GM19238 (cell line): ENCODE data around the gene PPM1L.

Experiments used
- DNase-seq: peaks from one replicate; pipeline ENCODE4 v3.0.0; 2011; ENCODE audit warnings: low spot score; ENCODE audit not compliant: insufficient read length

The PPM1L gene

DNA sequence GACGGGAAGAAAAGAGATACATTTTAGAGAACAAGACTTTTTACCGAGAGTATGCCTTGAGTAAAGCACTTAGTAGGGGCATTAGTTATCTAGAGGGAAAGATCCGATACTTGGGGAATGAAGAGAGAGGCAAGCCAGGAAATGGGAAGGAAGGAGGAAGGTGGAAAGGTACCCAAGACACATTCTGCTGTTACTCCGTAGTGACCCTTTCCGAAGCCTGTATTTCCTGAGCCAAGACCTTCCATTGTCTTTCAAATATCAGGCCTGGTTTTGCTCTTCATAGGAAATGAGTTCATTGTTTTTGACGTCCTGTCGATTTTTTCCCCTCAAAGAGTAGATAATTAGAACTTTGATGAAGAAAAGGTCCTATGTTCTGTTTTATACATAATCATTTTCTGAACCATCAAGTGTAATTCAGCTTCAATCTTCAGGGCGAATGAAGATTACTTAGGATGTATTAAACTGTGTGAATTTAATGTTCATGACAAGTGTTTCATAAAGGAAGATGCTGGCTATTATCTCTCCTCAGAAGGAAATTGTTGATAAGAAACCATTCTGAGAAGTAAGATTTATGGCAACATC lies 95.7 kb downstream of the PPM1L start:
- DNase-seq: no peak

- DNase-seq: no peak
Observed at GRCh38 chr3:160852856-160853255, 96.8 kb downstream of the PPM1L start.

GRCh38 chr3:160856450-160856849 lies 100.4 kb downstream of the PPM1L start:
- DNase-seq: no peak

GRCh38 chr3:160857476-160858119 lies 101.6 kb downstream of the PPM1L start:
- DNase-seq: no peak

GRCh38 chr3:160860346-160860745 lies 104.3 kb downstream of the PPM1L start:
- no peak for DNase-seq

- DNase-seq: no peak
Observed at GRCh38 chr3:160869825-160870224, 113.8 kb downstream of the PPM1L start.

DNA sequence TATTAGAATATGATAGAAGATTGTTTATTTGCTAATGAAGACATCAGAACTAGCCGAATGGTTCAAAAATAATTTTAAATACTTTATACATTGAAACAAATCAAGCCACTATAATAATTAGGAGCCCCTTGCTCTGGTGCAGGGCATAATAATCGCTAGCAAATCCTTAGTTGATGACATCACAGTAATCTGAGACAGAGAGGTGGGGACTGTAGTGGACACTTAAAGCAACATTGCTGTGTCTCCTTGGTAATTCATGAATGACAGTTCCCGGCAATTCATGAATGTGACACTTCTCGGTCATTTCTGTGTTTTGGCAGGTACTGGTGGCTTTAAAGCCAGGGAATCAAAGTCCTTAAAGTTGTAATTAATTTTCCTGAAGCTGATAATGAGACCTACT lies 114.3 kb downstream of the PPM1L start:
- no peak for DNase-seq

DNA sequence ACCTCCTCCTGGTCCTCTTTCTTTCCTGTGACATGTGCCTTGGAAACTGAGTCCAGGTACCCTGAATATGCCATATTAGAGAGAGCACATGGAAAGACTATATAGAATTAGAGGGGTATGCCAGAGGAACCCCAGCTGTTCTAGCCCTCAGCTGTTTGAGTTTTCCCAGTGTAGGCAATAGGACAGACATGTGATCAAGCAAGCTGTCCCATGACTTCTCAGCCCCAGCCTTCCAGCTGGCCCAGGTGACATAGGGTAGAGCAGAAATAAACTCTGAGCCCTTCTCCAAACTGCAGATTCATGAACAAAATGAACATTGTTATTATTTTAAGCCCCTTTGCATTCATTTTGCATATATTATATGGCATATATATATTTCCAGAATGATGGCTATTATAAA lies 118.7 kb downstream of the PPM1L start:
- no peak for DNase-seq

GRCh38 chr3:160876643-160877042 lies 120.6 kb downstream of the PPM1L start:
- DNase-seq: no peak

DNA sequence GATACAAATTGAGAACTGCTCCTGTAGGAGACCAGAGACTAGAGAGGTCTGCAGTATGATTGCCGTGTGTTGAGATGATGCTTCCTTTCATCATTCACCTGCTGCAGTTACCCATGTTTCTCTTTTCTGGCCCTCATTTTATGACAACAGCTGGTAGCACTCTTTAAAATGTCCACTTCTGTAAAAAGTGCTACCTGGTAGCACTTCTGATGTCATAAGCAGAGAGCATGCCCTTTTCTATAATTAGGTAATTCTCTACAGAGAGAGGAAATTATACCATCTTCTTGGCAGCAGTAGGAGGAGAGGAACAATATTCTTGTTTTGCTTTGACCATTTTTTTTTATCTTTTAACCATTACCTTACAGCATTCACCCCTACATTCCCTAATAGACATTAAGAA lies 123.8 kb downstream of the PPM1L start:
- DNase-seq: no peak

GRCh38 chr3:160883373-160883772 lies 127.3 kb downstream of the PPM1L start:
- no peak for DNase-seq

DNA sequence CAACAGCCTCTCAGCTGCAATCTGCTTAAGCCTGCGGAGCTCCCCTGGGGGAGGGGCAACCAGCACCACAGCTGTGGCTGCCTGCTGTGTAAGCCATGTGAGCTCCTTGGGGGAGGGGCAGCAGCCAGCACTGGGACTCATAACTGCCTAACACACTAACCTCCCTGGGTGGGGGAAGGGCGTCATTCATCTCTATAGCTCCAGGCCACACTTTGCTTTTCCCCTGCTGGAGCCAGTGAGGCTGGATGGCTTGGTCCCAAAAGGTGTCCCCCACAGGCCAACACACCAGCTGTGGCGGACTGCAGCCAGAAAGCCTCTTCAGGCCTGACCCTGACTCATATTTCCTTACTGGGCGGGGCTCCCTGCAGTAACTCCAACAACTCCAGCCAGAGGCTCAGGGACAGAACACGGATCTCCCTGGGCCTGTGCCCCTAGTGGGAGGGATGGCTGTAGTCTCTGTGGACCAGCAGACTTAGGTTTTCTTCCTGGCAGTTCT lies 129.8 kb downstream of the PPM1L start:
- no peak for DNase-seq

- no peak for DNase-seq
Observed at GRCh38 chr3:160886421-160886820, 130.4 kb downstream of the PPM1L start.

- no peak for DNase-seq
Observed at GRCh38 chr3:160893207-160893606, 137.2 kb downstream of the PPM1L start.

GRCh38 chr3:160904691-160905090 lies 148.7 kb downstream of the PPM1L start:
- DNase-seq: no peak

DNA sequence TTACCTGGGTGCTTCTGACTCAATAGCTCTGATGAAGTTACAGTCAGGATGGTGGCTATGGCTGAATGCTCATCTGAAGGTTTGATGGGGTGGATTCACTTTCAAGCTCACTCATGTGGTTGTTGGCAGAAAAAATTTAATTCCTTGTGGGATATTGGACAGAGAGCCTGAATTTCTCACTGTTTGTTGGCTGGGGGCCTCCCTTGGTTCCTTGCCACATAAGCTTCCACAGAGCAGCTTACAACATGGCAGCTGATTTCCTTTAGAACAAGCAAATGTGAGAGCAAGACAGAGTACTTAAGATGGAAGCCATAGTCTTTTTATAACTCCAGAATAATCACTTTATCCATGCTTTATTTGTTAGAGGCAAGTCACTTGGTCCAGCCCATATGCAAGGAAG lies 150.6 kb downstream of the PPM1L start:
- DNase-seq: no peak

DNA sequence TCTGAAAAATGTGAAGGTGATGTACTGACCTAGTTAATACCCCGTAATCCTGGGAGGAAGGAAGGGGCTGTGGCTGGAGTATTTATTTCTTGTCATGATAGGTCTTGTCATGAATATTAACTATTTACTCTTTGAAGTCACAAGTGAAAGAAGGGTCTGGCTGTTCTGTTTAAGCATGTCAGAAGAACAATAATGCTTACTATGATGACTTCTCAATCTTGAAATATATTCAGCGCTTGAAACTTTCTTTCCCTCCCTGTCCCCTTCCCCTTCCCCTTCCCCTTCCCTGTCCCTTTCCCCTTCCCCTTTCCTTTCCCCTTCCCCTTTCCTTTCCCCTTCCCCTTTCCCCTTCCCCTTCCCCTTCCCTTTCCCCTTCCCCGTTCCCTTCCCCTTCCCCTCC lies 153.9 kb downstream of the PPM1L start:
- DNase-seq: no peak

- no peak for DNase-seq
Observed at GRCh38 chr3:160911411-160911810, 155.4 kb downstream of the PPM1L start.

DNA sequence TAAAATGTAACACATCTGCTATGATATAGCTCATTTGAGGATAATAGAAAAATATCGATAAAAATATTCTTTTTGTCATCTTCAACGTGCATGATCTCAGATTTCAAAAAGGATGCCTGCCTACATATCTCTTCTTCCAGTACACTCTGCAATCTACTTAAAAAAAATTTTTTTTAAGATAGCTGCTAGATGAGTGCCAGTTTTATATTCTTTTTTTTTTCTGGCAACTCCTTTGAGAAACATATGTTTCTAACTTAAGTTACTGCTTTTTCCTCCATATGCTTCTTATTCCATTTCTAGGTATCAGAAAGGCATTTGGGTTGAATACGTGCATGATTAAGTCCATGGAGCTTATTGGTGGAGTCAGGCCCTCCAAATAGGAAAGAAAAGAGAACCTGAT lies 160.4 kb downstream of the PPM1L start:
- DNase-seq: no peak

DNA sequence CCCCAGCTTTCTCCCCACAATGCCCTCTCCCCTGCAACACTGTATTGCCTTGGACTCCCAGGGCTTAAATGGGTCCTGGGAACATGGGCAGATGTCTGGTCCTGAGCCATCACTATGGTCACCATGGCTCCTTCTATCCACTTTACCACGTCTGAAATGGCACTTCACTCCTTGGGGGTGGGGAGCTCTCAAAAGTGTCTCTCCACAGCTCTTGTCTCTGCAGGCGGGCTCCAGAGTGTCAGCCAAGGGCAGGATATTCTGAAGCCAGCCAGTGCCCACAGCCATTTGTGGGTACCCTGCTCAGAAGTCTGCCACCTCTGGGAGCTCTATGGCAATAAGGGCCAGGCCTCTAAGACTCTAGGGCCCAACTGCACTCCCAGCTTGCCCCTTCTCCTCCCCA lies 163.9 kb downstream of the PPM1L start:
- DNase-seq: no peak

DNA sequence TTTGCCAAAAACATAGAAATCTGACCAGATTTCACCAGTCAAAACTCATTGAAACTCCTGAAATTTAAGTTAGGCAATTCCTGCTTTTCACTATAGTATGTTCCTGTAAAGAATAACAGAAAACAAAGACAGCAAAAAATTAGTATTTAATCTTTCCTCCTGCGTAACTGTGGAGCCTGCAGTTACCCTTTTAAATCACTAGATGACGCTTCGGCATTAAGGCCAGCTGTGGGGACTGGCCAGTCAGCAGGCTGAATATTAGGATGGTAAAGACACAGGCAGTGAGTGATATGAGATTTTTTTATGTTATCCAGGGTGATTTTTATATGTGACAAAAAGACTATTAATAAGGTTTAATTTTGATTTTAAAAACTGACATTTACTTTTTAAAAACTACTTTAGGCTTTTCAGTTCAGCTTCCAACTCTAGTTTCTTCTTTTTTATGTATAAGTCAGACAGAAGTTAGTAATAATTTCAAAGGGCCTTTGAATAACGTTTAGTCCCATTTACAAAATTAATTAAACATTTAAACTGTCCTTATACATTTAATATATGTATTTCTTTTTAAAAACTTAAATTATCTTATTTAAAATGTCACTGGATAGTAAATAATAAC lies 165.1 kb downstream of the PPM1L start:
- no peak for DNase-seq

- DNase-seq: no peak
Observed at GRCh38 chr3:160924776-160925175, 168.7 kb downstream of the PPM1L start.

DNA sequence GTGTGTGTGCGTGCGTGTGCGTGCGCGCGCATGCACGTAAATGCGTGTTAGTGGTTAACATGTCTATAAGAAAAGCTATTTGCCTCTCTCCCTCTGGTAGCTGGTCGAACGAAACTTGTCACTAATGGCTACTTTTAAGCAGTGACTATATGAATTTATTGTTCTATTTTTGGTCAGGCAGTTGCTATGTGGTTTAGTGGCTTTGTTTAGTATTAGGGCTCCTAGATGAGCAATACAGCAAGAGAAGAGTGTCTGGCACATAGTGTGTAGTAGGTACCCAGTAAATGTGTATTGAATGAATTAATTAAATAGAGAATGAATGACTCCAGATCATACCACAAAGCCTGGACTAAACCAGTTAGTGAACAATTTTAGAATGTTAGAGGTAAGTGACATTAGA lies 171.6 kb downstream of the PPM1L start:
- no peak for DNase-seq
